ENCODE data around the gene GEMIN8. TPM values are rescaled to one million over a fixed set of nuclear protein-coding genes. Genes with fewer than 3 reads are reported as not detected.
A peak's percentile ranks its signal among the peaks of the same experiment; 100 is the strongest.

The GEMIN8 gene, protein sequence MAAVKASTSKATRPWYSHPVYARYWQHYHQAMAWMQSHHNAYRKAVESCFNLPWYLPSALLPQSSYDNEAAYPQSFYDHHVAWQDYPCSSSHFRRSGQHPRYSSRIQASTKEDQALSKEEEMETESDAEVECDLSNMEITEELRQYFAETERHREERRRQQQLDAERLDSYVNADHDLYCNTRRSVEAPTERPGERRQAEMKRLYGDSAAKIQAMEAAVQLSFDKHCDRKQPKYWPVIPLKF
- 23.1 TPM for polyA plus RNA-seq (2012; ENCODE audit: insufficient read depth, insufficient read length)

- peak within 1 kb of the TSS; percentile 70 for H3K4me3 ChIP-seq (ENCODE audit: low read length)
- peak; percentile 78 for DNase-seq (ENCODE audit: low read depth, low spot score)
These were observed at the start of gene GEMIN8 for GRCh38 chrX:14029425-14030173. GEMIN8 (minus strand) TSS chrX:14029892; CDS start chrX:14021478, 8,414 bp downstream.

- no peak overlapping the region for H3K4me3 ChIP-seq (ENCODE audit: low read length)
- no peak for DNase-seq (ENCODE audit: low read depth, low spot score)
These were observed 46.9 kb upstream of the GEMIN8 start for GRCh38 chrX:14076639-14077038.

DNA sequence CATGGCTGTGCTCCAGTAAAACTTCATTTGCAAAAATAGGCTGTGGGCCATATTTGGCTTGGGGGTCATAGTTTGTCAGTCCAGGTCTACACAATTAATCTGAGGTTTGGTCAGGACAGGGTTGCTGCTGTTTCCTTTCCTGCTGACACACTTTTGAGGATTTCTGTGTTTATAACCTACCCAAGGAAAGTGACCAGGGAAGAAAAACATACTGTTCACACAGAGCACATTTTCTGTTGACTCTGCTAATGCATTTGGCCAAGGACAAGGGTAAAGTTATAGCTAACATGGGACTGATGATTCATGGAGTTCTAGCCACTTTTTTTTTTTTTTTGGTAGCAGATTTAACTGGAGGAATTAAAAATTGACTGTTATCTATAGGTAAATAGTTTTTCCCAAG lies 43.9 kb upstream of the GEMIN8 start:
- DNase-seq (ENCODE audit: low read depth, low spot score) = no peak
- no peak overlapping the region for H3K4me3 ChIP-seq (ENCODE audit: low read length)

GRCh38 chrX:14073071-14073470 lies 43.4 kb upstream of the GEMIN8 start:
- no peak for DNase-seq (ENCODE audit: low read depth, low spot score)
- H3K4me3 ChIP-seq (ENCODE audit: low read length) = no peak overlapping the region

GRCh38 chrX:14065800-14066199 lies 36.1 kb upstream of the GEMIN8 start:
- DNase-seq (ENCODE audit: low read depth, low spot score) = no peak
- no peak overlapping the region for H3K4me3 ChIP-seq (ENCODE audit: low read length)

- H3K4me3 ChIP-seq (ENCODE audit: low read length) = no peak overlapping the region
- no peak for DNase-seq (ENCODE audit: low read depth, low spot score)
These were observed 35.1 kb upstream of the GEMIN8 start for GRCh38 chrX:14064626-14065432.

GRCh38 chrX:14062524-14062923 lies 32.8 kb upstream of the GEMIN8 start:
- no peak for DNase-seq (ENCODE audit: low read depth, low spot score)
- H3K4me3 ChIP-seq (ENCODE audit: low read length) = no peak overlapping the region

DNA sequence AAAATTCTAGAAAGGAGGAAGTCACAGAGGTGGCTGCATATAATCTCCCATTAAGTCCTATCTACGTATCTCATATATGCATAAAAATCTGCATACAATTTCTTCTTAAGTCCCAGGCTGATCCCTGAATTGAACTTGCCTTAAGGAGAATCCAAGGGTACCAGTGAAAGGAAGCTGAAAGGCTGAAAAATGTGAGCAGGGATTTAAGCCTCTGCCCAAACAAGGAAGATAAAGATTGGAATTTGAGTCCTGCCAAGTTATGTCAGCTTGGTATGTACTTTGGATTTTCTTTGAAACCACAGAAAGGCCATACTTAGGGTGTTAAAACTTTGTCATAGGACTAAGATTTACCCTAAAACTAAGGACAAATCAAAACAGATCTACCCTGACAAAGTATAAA lies 26.5 kb upstream of the GEMIN8 start:
- no peak for DNase-seq (ENCODE audit: low read depth, low spot score)
- no peak overlapping the region for H3K4me3 ChIP-seq (ENCODE audit: low read length)

DNA sequence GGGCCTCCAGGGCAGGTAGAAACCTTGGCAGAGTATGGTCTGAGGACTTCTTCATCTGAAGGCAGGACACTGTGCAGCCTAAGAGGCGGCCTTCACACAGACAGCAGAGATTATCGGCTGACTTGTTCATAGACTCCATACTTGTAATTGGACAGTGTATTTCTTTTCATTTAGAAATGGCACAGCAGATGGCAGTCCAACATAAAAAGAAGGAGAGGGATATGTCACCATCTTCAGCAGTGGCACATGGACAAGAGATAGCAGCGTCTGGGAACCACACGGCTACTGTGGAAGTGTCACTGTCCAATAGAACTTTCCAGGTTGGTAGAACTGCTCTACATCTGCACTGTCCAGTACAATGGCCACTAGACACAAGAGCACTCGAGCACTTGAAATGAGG lies 21.7 kb upstream of the GEMIN8 start:
- no peak for DNase-seq (ENCODE audit: low read depth, low spot score)
- no peak overlapping the region for H3K4me3 ChIP-seq (ENCODE audit: low read length)

GRCh38 chrX:14050709-14051108 lies 21.0 kb upstream of the GEMIN8 start:
- no peak overlapping the region for H3K4me3 ChIP-seq (ENCODE audit: low read length)
- DNase-seq (ENCODE audit: low read depth, low spot score) = no peak

GRCh38 chrX:14043209-14043608 lies 13.5 kb upstream of the GEMIN8 start:
- no peak for DNase-seq (ENCODE audit: low read depth, low spot score)
- no peak overlapping the region for H3K4me3 ChIP-seq (ENCODE audit: low read length)

DNA sequence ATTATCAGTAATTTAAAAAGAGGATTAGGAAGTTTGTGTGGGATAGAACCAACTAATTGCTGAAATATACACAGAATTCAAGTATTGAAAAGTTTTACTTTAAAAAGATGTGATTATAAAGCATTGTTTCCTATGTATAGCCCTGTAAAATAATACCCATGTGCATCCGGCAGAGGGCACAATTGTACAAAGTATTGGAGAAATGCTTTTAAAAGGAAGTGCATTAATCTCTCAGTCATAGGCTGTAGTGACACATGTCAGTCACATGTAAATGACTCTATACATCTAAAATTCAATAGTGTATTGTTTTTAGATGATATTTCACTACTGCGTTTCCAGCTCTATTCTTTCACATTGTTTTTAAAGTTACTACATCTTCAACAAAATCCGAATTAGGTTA lies 9.7 kb upstream of the GEMIN8 start:
- peak; percentile 53 for DNase-seq (ENCODE audit: low read depth, low spot score)
- H3K4me3 ChIP-seq (ENCODE audit: low read length) = no peak overlapping the region

- no peak for DNase-seq (ENCODE audit: low read depth, low spot score)
- H3K4me3 ChIP-seq (ENCODE audit: low read length) = no peak overlapping the region
These were observed 8.8 kb upstream of the GEMIN8 start for GRCh38 chrX:14038375-14039085.

- H3K4me3 ChIP-seq (ENCODE audit: low read length) = no peak overlapping the region
- peak; percentile 55 for DNase-seq (ENCODE audit: low read depth, low spot score)
These were observed 2.7 kb upstream of the GEMIN8 start for GRCh38 chrX:14032406-14032805.

- peak overlapping the region; percentile 70 for H3K4me3 ChIP-seq (ENCODE audit: low read length)
- no peak for DNase-seq (ENCODE audit: low read depth, low spot score)
These were observed 460 bp upstream of the GEMIN8 start for GRCh38 chrX:14030174-14030530.

- H3K4me3 ChIP-seq (ENCODE audit: low read length) = peak overlapping the region; percentile 70
- no peak for DNase-seq (ENCODE audit: low read depth, low spot score)
These were observed 660 bp downstream of the GEMIN8 start for GRCh38 chrX:14029039-14029424.

- DNase-seq (ENCODE audit: low read depth, low spot score) = no peak
- H3K4me3 ChIP-seq (ENCODE audit: low read length) = peak overlapping the region; percentile 70
These were observed 1.2 kb downstream of the GEMIN8 start for GRCh38 chrX:14028473-14028872.

- no peak overlapping the region for H3K4me3 ChIP-seq (ENCODE audit: low read length)
- no peak for DNase-seq (ENCODE audit: low read depth, low spot score)
These were observed 2.1 kb downstream of the GEMIN8 start for GRCh38 chrX:14027511-14028019.

GRCh38 chrX:14027036-14027435 lies 2.7 kb downstream of the GEMIN8 start:
- no peak overlapping the region for H3K4me3 ChIP-seq (ENCODE audit: low read length)
- no peak for DNase-seq (ENCODE audit: low read depth, low spot score)
